Right lobe of liver (tissue), 6 donors: Measurements from ENCODE around the gene MSX1. TPM values are rescaled to one million over a fixed set of nuclear protein-coding genes. Genes with fewer than 3 reads are reported as not detected.

ENCODE experiments used
- ATAC-seq, 4 donors: fragments of 200-7000 bp; cut with Tn5 transposase; one replicate each; pipeline ENCODE4 v1.9.1; 2020; ENCODE audit warnings: mild to moderate bottlenecking in 4 of 4, moderate library complexity in 4 of 4
- DNase-seq, 3 donors: peaks; one replicate each; pipeline ENCODE4 v3.0.0-alpha.2; 2020
- H3K27ac ChIP-seq, 3 donors: fragments of 200-600 bp; one replicate each; pipeline ENCODE4 v1.8.0; 2022
- H3K27me3 ChIP-seq, 2 donors: fragments of 200-600 bp; one replicate each; pipeline ENCODE4 v1.8.0; 2022
- H3K36me3 ChIP-seq, 4 donors: fragments of 200-600 bp; sonication (generic) in 1 of 4; one replicate each; pipeline versions ENCODE4 v1.5.1 to v1.8.0; 2017 to 2022; ENCODE audit warnings: control low read depth in 1 of 4
- H3K4me1 ChIP-seq, 4 donors: fragments of 200-600 bp; sonication (generic) in 1 of 4; one replicate each; pipeline versions ENCODE4 v1.5.1 to v1.8.0; 2017 to 2022; ENCODE audit warnings: control low read depth in 1 of 4
- H3K4me3 ChIP-seq, 3 donors: fragments of 200-600 bp; one replicate each; pipeline ENCODE4 v1.8.0; 2022
- H3K9me3 ChIP-seq, 4 donors: fragments of 200-600 bp; sonication (generic) in 1 of 4; one replicate each; pipeline versions ENCODE4 v1.5.1 to v1.8.0; 2017 to 2022; ENCODE audit warnings: control low read depth in 1 of 4
- CTCF ChIP-seq, 4 donors: fragments of 200-600 bp in 3 of 4; fragments of 450-650 bp in 1 of 4; IDR thresholded peaks; one replicate each; pipeline versions ENCODE4 v1.5.1 to v1.8.0; 2016 to 2022; ENCODE audit warnings: antibody characterized with exemption in 4 of 4, mild to moderate bottlenecking in 2 of 4
- POLR2A ChIP-seq: fragments of 450-650 bp; IDR thresholded peaks from one replicate; pipeline ENCODE4 v1.6.1; 2017; ENCODE audit warnings: antibody characterized with exemption, mild to moderate bottlenecking
- WGBS: methylation state at CpG from one replicate; pipeline ENCODE4 v1.1.6; 2018; ENCODE audit warnings: low coverage, low lambda C conversion rate; ENCODE audit not compliant: insufficient coverage; ENCODE audit errors: missing lambda C conversion rate; 5-methylcytosine and 5-hydroxymethylcytosine counted together
- intact Hi-C, 2 donors: fragments of 100-400 bp; cut with DNase I; formaldehyde crosslinking; loops; one replicate each; pipeline versions ENCODE4 v1.11.2 to v1.14.1; 2022
- total RNA-seq, 6 experiments: library from RNA; depleted of rRNA in 2 of 6; stranded (reverse); fragments of >200 nt in 2 of 6; fragmentation: NEBNext Ultra II Directional in 3 of 6; extraction: Animal tissue kit (Norgen Biotek cat#: 25700) in 3 of 6; gene quantifications; one replicate each; pipeline versions ENCODE4 v1.1.0 to v1.2.4, GENCODE V29; 2016 to 2023
- donor health status: DM: no; HTN: yes; CAD: no.
- donor health status: DM: no; HTN: no; CAD: no.
- donor health status: DM: no; HTN: no; CAD: no.
- donor health status: DM: no; HTN: yes; CAD: no.
- donor health status: DM: no; HTN: yes; CAD: no.

Gene MSX1
- total RNA-seq, 6 experiments from 2014 or later: 0.15 to 0.62 (median 0.31) TPM

- intact Hi-C loops: no loop called here
- TF ChIP-seq POLR2A (no peak), CTCF (IDR thresholded peaks at IDR 0.05) (no peak)
- no peak overlapping the region for H3K4me3 ChIP-seq
- peaks cover 4 to 5% of the 10 kb centered on the region in 2 donors for H3K27me3 ChIP-seq
- DNase-seq (no peak), ATAC-seq (no peak)
- H3K27ac ChIP-seq: no peak overlapping the region
- peaks cover 0 to 7% (median 2%) of the 10 kb centered on the region in 4 donors for H3K4me1 ChIP-seq
- 61% methylated on average over 4 of the region's 8 CpGs for WGBS
- H3K9me3 ChIP-seq: no peaks in the 10 kb centered on the region
- H3K36me3 ChIP-seq: no peaks in the 10 kb centered on the region
These were observed 10.9 kb upstream of the MSX1 start for GRCh38 chr4:4848540-4848939.

- no peak for ATAC-seq
- no peak for DNase-seq
- Histone ChIP-seq H3K27ac (no peak overlapping the region), H3K36me3 (no peaks in the 10 kb centered on the region), H3K9me3 (no peaks in the 10 kb centered on the region), H3K4me3 (no peak overlapping the region), H3K27me3 (peaks cover 4 to 10% of the 10 kb centered on the region in 2 donors), H3K4me1 (peaks cover 0 to 8% (median 2%) of the 10 kb centered on the region in 4 donors)
- intact Hi-C loops: no loop called here
- 73% methylated on average over 3 of the region's 3 CpGs for WGBS
- TF ChIP-seq POLR2A (no peak), CTCF (IDR thresholded peaks at IDR 0.05) (no peak)
These were observed 10.4 kb upstream of the MSX1 start for GRCh38 chr4:4849106-4849505.

- Histone ChIP-seq H3K4me3 (no peak overlapping the region), H3K27me3 (peaks cover 4 to 15% of the 10 kb centered on the region in 2 donors), H3K9me3 (no peaks in the 10 kb centered on the region), H3K4me1 (peaks cover 0 to 8% (median 2%) of the 10 kb centered on the region in 4 donors), H3K27ac (no peak overlapping the region), H3K36me3 (no peaks in the 10 kb centered on the region)
- ATAC-seq: no peak
- no peak for DNase-seq
- WGBS: 67% methylated on average over 3 of the region's 9 CpGs
- TF ChIP-seq CTCF (IDR thresholded peaks at IDR 0.05) (no peak), POLR2A (no peak)
- intact Hi-C loops: no loop called here
These were observed 9.8 kb upstream of the MSX1 start for GRCh38 chr4:4849524-4850193.

GRCh38 chr4:4851081-4851480 lies 8.4 kb upstream of the MSX1 start:
- DNase-seq (no peak), ATAC-seq (no peak)
- H3K4me1 ChIP-seq: peaks cover 0 to 9% (median 2%) of the 10 kb centered on the region in 4 donors
- peaks cover 4 to 22% of the 10 kb centered on the region in 2 donors for H3K27me3 ChIP-seq
- H3K9me3 ChIP-seq: no peaks in the 10 kb centered on the region
- no peaks in the 10 kb centered on the region for H3K36me3 ChIP-seq
- no peak overlapping the region for H3K27ac ChIP-seq
- 82% methylated on average over 2 of the region's 12 CpGs for WGBS
- H3K4me3 ChIP-seq: no peak overlapping the region
- TF ChIP-seq CTCF (IDR thresholded peaks at IDR 0.05): no peak
- TF ChIP-seq POLR2A: no peak
- intact Hi-C loops: no loop called here
